Measurements from ENCODE around the gene CNTNAP5.

CNTNAP5 gene

GRCh38 chr2:124091721-124092120 lies 66.6 kb downstream of the CNTNAP5 start:
- peaks cover 17% of the 10 kb centered on the region for H3K9me3 Mint-ChIP-seq
- no peak for ATAC-seq
- H3K4me3 Mint-ChIP-seq: no peak overlapping the region
- no peaks in the 10 kb centered on the region for H3K4me1 Mint-ChIP-seq
- DNase-seq: no peak
- H3K36me3 Mint-ChIP-seq (ENCODE audit: low read depth): no peaks in the 10 kb centered on the region
- H3K27ac Mint-ChIP-seq: no peak overlapping the region
- H3K27me3 Mint-ChIP-seq: no peaks in the 10 kb centered on the region

- Mint-ChIP-seq H3K4me3 (no peak overlapping the region), H3K27ac (no peak overlapping the region), H3K9me3 (peaks cover 14% of the 10 kb centered on the region), H3K4me1 (no peaks in the 10 kb centered on the region), H3K27me3 (no peaks in the 10 kb centered on the region), H3K36me3 (ENCODE audit: low read depth) (no peaks in the 10 kb centered on the region)
- DNase-seq (no peak), ATAC-seq (no peak)
Observed at GRCh38 chr2:124092651-124093050, 67.6 kb downstream of the CNTNAP5 start.

DNA sequence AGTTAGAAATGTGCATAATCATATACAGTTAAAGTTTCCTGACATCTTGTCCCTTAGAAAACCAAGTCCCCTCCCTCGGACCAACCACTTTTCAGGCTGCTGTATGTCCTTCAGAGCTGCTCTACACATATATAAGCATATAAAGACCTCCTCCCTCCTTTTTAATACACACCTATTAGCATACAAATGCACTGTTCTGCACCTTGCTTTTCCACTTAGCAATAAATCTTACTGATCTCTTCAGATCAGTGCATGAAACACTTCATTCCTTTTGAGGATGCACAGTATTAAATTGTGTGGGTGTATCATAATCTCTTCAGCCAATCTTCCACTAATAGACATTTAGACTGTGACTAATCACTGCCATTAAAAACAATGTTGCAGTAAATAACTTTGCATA lies 79.8 kb downstream of the CNTNAP5 start:
- no peak for ATAC-seq
- Mint-ChIP-seq H3K36me3 (ENCODE audit: low read depth) (no peaks in the 10 kb centered on the region), H3K4me3 (no peak overlapping the region), H3K4me1 (no peaks in the 10 kb centered on the region), H3K27ac (no peak overlapping the region), H3K27me3 (no peaks in the 10 kb centered on the region), H3K9me3 (no peaks in the 10 kb centered on the region)
- DNase-seq: no peak

DNA sequence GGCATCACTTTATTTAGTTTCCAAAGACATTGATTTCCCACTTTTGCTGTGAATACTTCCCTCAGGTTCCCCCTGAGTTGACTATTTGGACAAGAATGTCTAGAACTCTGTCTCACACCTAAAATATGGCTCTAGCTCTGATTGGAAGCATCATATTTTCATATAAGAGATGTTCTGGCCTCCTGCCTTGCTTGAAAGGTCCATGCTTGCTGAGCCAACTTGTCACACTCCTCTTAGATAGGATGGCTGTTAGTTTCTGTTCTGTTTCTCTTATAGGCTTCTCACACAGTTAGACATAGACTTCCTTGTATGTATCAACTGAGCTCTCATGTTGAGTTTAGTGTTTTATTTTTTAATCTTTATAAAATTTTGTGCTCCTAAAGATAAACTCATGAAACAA lies 87.1 kb downstream of the CNTNAP5 start:
- H3K36me3 Mint-ChIP-seq (ENCODE audit: low read depth): no peaks in the 10 kb centered on the region
- no peaks in the 10 kb centered on the region for H3K4me1 Mint-ChIP-seq
- no peaks in the 10 kb centered on the region for H3K27me3 Mint-ChIP-seq
- no peak for DNase-seq
- H3K4me3 Mint-ChIP-seq: no peak overlapping the region
- H3K9me3 Mint-ChIP-seq: no peaks in the 10 kb centered on the region
- H3K27ac Mint-ChIP-seq: no peak overlapping the region
- no peak for ATAC-seq

DNA sequence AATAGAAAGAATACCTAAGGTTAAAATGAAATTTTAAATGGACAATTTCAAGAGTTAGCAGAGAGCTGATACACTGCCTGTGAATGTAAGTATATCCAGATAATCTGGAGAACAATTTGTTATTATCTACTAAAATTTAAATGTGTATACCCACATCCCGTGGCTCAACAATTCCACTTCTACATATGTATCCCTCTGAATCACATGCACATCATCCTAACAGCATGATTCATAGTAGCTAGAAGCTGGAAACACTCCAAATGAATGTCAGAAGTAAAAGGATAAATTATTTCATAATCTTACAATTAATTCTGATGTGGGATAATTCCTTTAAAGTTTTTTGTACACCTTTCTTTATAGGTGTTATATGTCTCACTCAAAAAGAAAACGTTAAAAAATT lies 87.9 kb downstream of the CNTNAP5 start:
- ATAC-seq (no peak), DNase-seq (no peak)
- Mint-ChIP-seq H3K27ac (no peak overlapping the region), H3K27me3 (no peaks in the 10 kb centered on the region), H3K4me1 (no peaks in the 10 kb centered on the region), H3K9me3 (no peaks in the 10 kb centered on the region), H3K36me3 (ENCODE audit: low read depth) (no peaks in the 10 kb centered on the region), H3K4me3 (no peak overlapping the region)

GRCh38 chr2:124120246-124120645 lies 95.2 kb downstream of the CNTNAP5 start:
- ATAC-seq: no peak
- Mint-ChIP-seq H3K4me1 (no peaks in the 10 kb centered on the region), H3K4me3 (no peak overlapping the region), H3K27me3 (no peaks in the 10 kb centered on the region), H3K27ac (no peak overlapping the region), H3K36me3 (ENCODE audit: low read depth) (no peaks in the 10 kb centered on the region), H3K9me3 (peaks cover 17% of the 10 kb centered on the region)
- no peak for DNase-seq

DNA sequence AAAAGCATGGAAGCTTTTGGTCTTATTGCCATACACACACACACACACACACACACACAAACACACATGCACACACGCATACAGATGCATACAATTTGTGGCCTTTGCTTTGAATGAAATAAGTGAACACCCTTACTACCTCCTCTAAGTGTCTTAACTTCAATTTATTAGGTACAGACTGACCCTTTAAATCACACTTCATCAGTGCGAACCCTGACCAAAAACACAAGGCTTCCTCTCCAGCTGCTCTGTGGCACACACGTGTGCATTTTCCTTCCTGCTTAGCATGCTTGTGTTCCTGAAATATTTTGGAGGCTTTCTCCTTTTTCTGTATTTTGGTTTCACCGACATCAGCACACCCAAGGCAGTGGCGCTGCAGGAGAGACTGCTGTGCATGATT lies 96.0 kb downstream of the CNTNAP5 start:
- Mint-ChIP-seq H3K4me3 (no peak overlapping the region), H3K9me3 (peaks cover 17% of the 10 kb centered on the region), H3K4me1 (no peaks in the 10 kb centered on the region), H3K36me3 (ENCODE audit: low read depth) (no peaks in the 10 kb centered on the region), H3K27ac (no peak overlapping the region), H3K27me3 (no peaks in the 10 kb centered on the region)
- DNase-seq (no peak), ATAC-seq (no peak)

DNA sequence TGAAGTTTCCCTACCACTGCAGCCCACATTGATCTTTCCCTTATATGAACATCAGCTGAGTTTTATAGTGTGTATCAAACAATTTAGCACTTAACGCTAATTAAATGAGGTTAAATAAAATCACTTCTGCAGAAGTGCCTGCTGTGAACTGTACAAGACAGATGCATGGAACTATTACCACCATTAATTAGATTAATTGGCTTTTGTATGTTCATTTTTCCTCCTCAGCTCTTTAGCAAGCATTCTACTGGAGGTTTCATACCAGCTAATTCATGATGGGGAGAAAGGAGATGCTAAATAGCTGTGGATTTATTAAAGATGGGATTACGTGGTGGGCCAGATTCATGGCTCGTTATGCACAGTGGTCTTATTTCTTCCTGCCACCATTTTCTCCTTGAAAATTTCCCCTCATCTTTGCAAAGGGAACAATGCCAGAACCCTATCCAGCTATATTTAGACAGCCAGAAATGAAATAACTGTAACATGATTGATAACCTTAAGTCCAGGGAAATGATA lies 96.7 kb downstream of the CNTNAP5 start:
- Mint-ChIP-seq H3K27ac (no peak overlapping the region), H3K9me3 (peaks cover 17% of the 10 kb centered on the region), H3K36me3 (ENCODE audit: low read depth) (no peaks in the 10 kb centered on the region), H3K27me3 (no peaks in the 10 kb centered on the region), H3K4me1 (no peaks in the 10 kb centered on the region), H3K4me3 (no peak overlapping the region)
- DNase-seq: no peak
- no peak for ATAC-seq

GRCh38 chr2:124122340-124122739 lies 97.3 kb downstream of the CNTNAP5 start:
- Mint-ChIP-seq H3K36me3 (ENCODE audit: low read depth) (no peaks in the 10 kb centered on the region), H3K9me3 (peaks cover 17% of the 10 kb centered on the region), H3K27me3 (no peaks in the 10 kb centered on the region), H3K4me3 (no peak overlapping the region), H3K27ac (no peak overlapping the region), H3K4me1 (no peaks in the 10 kb centered on the region)
- DNase-seq (no peak), ATAC-seq (no peak)

GRCh38 chr2:124131276-124131675 lies 106.2 kb downstream of the CNTNAP5 start:
- ATAC-seq: no peak
- Mint-ChIP-seq H3K36me3 (ENCODE audit: low read depth) (no peaks in the 10 kb centered on the region), H3K9me3 (peaks cover 4% of the 10 kb centered on the region), H3K27me3 (no peaks in the 10 kb centered on the region), H3K4me1 (no peaks in the 10 kb centered on the region), H3K27ac (no peak overlapping the region), H3K4me3 (no peak overlapping the region)
- no peak for DNase-seq

- ATAC-seq (no peak), DNase-seq (no peak)
- no peaks in the 10 kb centered on the region for H3K36me3 Mint-ChIP-seq (ENCODE audit: low read depth)
- H3K27ac Mint-ChIP-seq: no peak overlapping the region
- no peaks in the 10 kb centered on the region for H3K27me3 Mint-ChIP-seq
- H3K9me3 Mint-ChIP-seq: no peaks in the 10 kb centered on the region
- H3K4me1 Mint-ChIP-seq: no peaks in the 10 kb centered on the region
- no peak overlapping the region for H3K4me3 Mint-ChIP-seq
Observed at GRCh38 chr2:124136110-124136509, 111.0 kb downstream of the CNTNAP5 start.

DNA sequence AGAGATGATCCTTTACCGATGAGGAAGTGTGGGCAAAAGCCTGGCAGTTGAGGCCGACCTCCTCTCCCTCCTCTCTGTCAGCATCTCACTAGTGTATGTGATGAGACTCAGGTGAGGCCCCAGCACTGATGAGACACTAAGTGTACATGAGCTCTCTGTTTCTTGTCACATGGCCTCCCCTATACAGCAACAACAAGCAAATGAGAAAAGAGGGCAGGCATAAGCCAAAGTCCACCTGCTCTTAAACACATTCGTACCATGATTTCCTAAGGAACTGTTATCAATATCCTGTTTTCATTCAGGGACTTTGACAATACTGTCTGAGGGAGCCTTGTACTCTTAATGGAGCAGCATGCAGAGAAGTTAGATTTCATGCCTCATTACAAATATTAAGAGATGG lies 113.0 kb downstream of the CNTNAP5 start:
- DNase-seq (no peak), ATAC-seq (no peak)
- H3K9me3 Mint-ChIP-seq: no peaks in the 10 kb centered on the region
- no peaks in the 10 kb centered on the region for H3K27me3 Mint-ChIP-seq
- H3K4me1 Mint-ChIP-seq: no peaks in the 10 kb centered on the region
- H3K36me3 Mint-ChIP-seq (ENCODE audit: low read depth): no peaks in the 10 kb centered on the region
- no peak overlapping the region for H3K27ac Mint-ChIP-seq
- no peak overlapping the region for H3K4me3 Mint-ChIP-seq

DNA sequence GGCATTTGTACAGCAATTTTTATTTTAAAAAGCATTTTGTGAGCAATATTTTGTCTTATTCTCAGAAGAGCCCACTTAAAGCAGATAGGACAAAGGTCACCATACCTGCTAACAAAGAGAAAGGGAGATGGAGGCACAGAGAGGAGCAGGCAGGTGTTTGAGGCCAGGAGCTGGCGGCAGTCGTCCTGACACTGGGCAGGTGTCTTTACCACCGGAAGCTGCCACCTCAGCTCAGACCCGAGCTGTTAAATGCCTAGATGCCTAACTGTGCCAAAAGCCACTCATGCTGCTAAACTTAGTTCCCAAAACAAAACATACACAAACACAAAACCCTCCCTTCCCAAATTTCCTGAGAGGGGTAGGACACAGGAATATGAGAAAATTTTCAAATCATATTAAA lies 120.9 kb downstream of the CNTNAP5 start:
- Mint-ChIP-seq H3K4me1 (no peaks in the 10 kb centered on the region), H3K9me3 (peaks cover 2% of the 10 kb centered on the region), H3K27ac (no peak overlapping the region), H3K4me3 (no peak overlapping the region), H3K36me3 (ENCODE audit: low read depth) (no peaks in the 10 kb centered on the region), H3K27me3 (no peaks in the 10 kb centered on the region)
- no peak for DNase-seq
- ATAC-seq: no peak

GRCh38 chr2:124147552-124147951 lies 122.5 kb downstream of the CNTNAP5 start:
- Mint-ChIP-seq H3K9me3 (peaks cover 2% of the 10 kb centered on the region), H3K36me3 (ENCODE audit: low read depth) (no peaks in the 10 kb centered on the region), H3K27ac (no peak overlapping the region), H3K4me1 (no peaks in the 10 kb centered on the region), H3K4me3 (no peak overlapping the region), H3K27me3 (no peaks in the 10 kb centered on the region)
- ATAC-seq (no peak), DNase-seq (no peak)

DNA sequence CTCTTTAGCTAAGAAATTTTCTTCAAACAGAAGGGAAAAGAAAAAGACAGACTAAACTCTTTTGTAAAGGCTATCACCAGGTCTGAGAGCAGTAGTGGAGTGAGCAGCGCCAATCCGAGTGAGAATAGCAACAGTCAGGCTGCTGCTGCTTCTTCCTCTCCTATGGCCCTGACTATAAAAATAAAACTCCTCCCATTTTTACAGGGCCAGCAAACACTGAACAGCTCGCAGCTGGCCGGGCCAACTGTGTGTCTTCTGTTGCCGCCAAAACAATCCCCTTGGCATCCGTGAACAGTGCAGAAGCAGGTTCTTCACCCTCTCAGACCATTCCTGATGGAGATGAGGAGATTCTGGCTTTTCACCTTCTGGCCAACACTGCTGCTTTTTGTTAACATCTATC lies 124.5 kb downstream of the CNTNAP5 start:
- no peak overlapping the region for H3K27ac Mint-ChIP-seq
- ATAC-seq (no peak), DNase-seq (no peak)
- no peaks in the 10 kb centered on the region for H3K36me3 Mint-ChIP-seq (ENCODE audit: low read depth)
- H3K27me3 Mint-ChIP-seq: no peaks in the 10 kb centered on the region
- H3K4me1 Mint-ChIP-seq: no peaks in the 10 kb centered on the region
- H3K9me3 Mint-ChIP-seq: peaks cover 6% of the 10 kb centered on the region
- no peak overlapping the region for H3K4me3 Mint-ChIP-seq

GRCh38 chr2:124151691-124152090 lies 126.6 kb downstream of the CNTNAP5 start:
- Mint-ChIP-seq H3K4me1 (no peaks in the 10 kb centered on the region), H3K9me3 (peaks cover 15% of the 10 kb centered on the region), H3K27me3 (no peaks in the 10 kb centered on the region), H3K4me3 (no peak overlapping the region), H3K36me3 (ENCODE audit: low read depth) (no peaks in the 10 kb centered on the region), H3K27ac (no peak overlapping the region)
- DNase-seq (no peak), ATAC-seq (no peak)

Measured in activated naive CD8-positive, alpha-beta T cell treated with anti-CD3 and anti-CD28 coated beads, Interleukin-2, amount 50 U/mL, for 24 hours (primary cell).